Measurements from ENCODE around the gene NRL. TPM values are rescaled to one million over a fixed set of nuclear protein-coding genes. Genes with fewer than 3 reads are reported as not detected.

Gene NRL
- total RNA-seq, 1 experiment from 2014 or later: 1.4 TPM

- no peaks in the 10 kb centered on the region for H3K9me3 ChIP-seq (ENCODE audit: control insufficient read depth, insufficient read depth, low read depth, low read length)
- H3K27me3 ChIP-seq (ENCODE audit: control insufficient read depth, insufficient read depth, low read length): no peaks in the 10 kb centered on the region
- intact Hi-C loops (cut with micrococcal nuclease; ENCODE audit: unreplicated experiment): no loop called here
- no peak overlapping the region for H3K27ac ChIP-seq (ENCODE audit: low read length)
- H3K36me3 ChIP-seq (ENCODE audit: control insufficient read depth, insufficient read depth, low read length): no peaks in the 10 kb centered on the region
- no TSS peak for BruUV-seq (replicated peaks)
- CTCF ChIA-PET: no interaction called here
- ATAC-seq (no peak), DNase-seq (ENCODE audit: low read depth, low spot score) (no peak)
- POLR2A ChIA-PET: no interaction called here
- in situ Hi-C loops (cut with HindIII; ENCODE audit: low pct_unique_long_range_greater_than_20kb, low sequenced_read_pairs): no loop called here
- TF ChIP-seq POLR2AphosphoS5 (IDR thresholded peaks at IDR 0.05; ENCODE audit: low read depth, low read length) (no peak), CTCF (IDR thresholded peaks at IDR 0.05) (no peak), REST (IDR thresholded peaks at IDR 0.05; ENCODE audit: insufficient read depth in 1 of 2, low read depth in 2 of 2, low read length in 1 of 2) (no peak), TCF7L2 (IDR thresholded peaks at IDR 0.05; ENCODE audit: low read depth, low read length) (no peak), SIN3A (IDR thresholded peaks at IDR 0.05; ENCODE audit: borderline replicate concordance, insufficient read depth, low read depth, low read length) (no peak)
- no peak overlapping the region for H3K4me3 ChIP-seq (ENCODE audit: low read depth in 2 of 2, low read length in 2 of 2)
- H3K4me1 ChIP-seq (ENCODE audit: control insufficient read depth, insufficient read depth, low read length): peaks cover 6% of the 10 kb centered on the region
Measured at GRCh38 chr14:24130717-24131548, 16.2 kb upstream of the NRL start.

GRCh38 chr14:24130380-24130716 is 15.6 kb upstream of the NRL start, which contains the start of gene FITM1:
Gene FITM1 (plus strand): TSS chr14:24130659. CDS start chr14:24131564, 905 bp downstream.
- Histone ChIP-seq H3K9me3 (ENCODE audit: control insufficient read depth, insufficient read depth, low read depth, low read length) (no peaks in the 10 kb centered on the region), H3K4me1 (ENCODE audit: control insufficient read depth, insufficient read depth, low read length) (peaks cover 5% of the 10 kb centered on the region), H3K4me3 (ENCODE audit: low read depth in 2 of 2, low read length in 2 of 2) (no peak within 1 kb of the TSS), H3K36me3 (ENCODE audit: control insufficient read depth, insufficient read depth, low read length) (no peaks in the 10 kb centered on the region), H3K27ac (ENCODE audit: low read length) (no peak within 1 kb of the TSS), H3K27me3 (ENCODE audit: control insufficient read depth, insufficient read depth, low read length) (no peaks in the 10 kb centered on the region)
- TF ChIP-seq REST (IDR thresholded peaks at IDR 0.05; ENCODE audit: insufficient read depth in 1 of 2, low read depth in 2 of 2, low read length in 1 of 2): no peak
- no peak for TF ChIP-seq SIN3A (IDR thresholded peaks at IDR 0.05; ENCODE audit: borderline replicate concordance, insufficient read depth, low read depth, low read length)
- no peak for TF ChIP-seq TCF7L2 (IDR thresholded peaks at IDR 0.05; ENCODE audit: low read depth, low read length)
- no peak for TF ChIP-seq CTCF (IDR thresholded peaks at IDR 0.05)
- ATAC-seq (no peak), DNase-seq (ENCODE audit: low read depth, low spot score) (no peak)
- intact Hi-C loops (cut with micrococcal nuclease; ENCODE audit: unreplicated experiment) (no loop called here), in situ Hi-C loops (cut with HindIII; ENCODE audit: low pct_unique_long_range_greater_than_20kb, low sequenced_read_pairs) (no loop called here)
- CTCF ChIA-PET: no interaction called here
- BruUV-seq (replicated peaks): no TSS peak
- POLR2A ChIA-PET: no interaction called here
